ENCODE measurements around the gene AFF1.

The AFF1 gene

GRCh38 chr4:86934771-86935565 lies at the start of gene AFF1:
TSS of gene AFF1 (plus strand) at chr4:86935011. CDS start at chr4:86948534, 13,523 bp downstream.
- DNase-seq (ENCODE audit: low read depth, low spot score) = peak; percentile 88
- in situ Hi-C loops (cut with HindIII; ENCODE audit: low sequenced_read_pairs) = no loop called here
- peak; percentile 34 for TF ChIP-seq CTCF (IDR thresholded peaks at IDR 0.05; ENCODE audit: low read depth, low read length)
- peak within 1 kb of the TSS; percentile 84 for H3K4me3 ChIP-seq (ENCODE audit: low read depth, low read length)

DNA sequence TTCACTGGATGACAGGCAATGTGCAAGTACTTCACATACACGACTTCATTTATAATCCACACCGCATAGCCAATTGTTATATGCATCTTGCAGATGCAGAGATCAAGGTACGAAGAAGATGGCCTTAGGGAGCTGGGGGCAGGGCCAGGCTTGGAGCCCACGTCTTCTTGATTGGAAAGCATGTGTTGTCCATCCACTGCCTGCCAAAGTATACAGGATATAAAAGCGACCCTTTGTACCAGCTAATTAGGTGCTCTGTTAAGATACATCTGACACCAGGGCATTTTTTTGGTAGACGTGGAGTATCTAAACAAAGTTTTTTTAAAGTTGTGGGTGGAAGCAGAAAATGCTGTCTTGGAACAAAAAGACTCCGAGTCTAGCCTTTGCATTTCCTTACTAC lies 44.0 kb upstream of the AFF1 start:
- no peak for TF ChIP-seq CTCF (IDR thresholded peaks at IDR 0.05; ENCODE audit: low read depth, low read length)
- in situ Hi-C loops (cut with HindIII; ENCODE audit: low sequenced_read_pairs) = no loop called here
- no peak for DNase-seq (ENCODE audit: low read depth, low spot score)
- H3K4me3 ChIP-seq (ENCODE audit: low read depth, low read length) = no peak overlapping the region

DNA sequence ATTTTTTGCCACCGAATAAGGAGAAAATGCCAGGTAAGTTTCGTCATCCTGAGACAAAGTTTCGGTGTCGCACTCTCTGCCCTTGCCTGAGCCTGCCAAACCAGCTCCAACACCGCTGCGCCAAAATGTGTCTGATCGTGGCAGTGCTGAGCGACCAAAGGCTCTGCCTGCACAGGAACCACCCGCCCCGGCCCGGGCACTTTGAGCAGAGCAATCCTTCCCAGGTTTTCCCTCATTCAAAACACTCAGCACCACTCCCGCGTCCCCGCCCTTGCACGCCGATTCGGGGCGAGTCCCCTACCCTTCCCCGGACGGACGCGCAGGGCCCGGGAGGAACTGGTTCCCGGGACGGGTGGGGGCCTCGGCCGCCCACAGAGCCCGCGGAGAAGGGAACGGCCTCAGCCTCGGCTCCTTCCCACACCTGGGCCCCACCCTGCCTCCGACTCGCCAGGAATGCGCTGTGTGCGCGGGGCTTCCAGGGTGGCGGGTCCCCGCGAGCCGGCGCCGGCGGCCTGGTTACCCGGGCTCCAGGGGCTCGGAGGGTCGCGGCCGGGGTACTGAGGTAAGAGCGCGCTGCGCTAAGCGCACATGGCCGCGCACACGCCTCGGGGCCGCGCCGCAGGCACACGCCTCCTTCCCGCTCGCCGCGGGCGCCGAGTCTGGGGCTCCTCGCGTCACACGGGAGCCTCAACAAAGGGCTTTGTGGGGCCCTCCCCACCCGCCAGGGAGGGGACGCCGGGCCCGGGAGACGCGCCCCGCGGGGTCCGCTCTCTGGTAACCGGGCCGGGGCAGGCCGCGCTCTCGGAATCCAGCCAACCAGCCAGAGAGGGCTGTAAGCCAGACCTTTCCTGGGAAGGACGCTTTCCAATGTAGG lies 42.8 kb upstream of the AFF1 start, which contains the start of gene C4orf36:
Gene C4orf36, minus strand, starts transcription at position 661 of the 874 bp plus-strand sequence. CDS start 902 bp downstream, outside the sequence.
- no peak for TF ChIP-seq CTCF (IDR thresholded peaks at IDR 0.05; ENCODE audit: low read depth, low read length)
- in situ Hi-C loops (cut with HindIII; ENCODE audit: low sequenced_read_pairs) = no loop called here
- peak; percentile 38 for DNase-seq (ENCODE audit: low read depth, low spot score)
- H3K4me3 ChIP-seq (ENCODE audit: low read depth, low read length) = peak within 1 kb of the TSS; percentile 63

GRCh38 chr4:86892636-86892960 lies 42.2 kb upstream of the AFF1 start:
- peak overlapping the region; percentile 63 for H3K4me3 ChIP-seq (ENCODE audit: low read depth, low read length)
- in situ Hi-C loops (cut with HindIII; ENCODE audit: low sequenced_read_pairs) = no loop called here
- TF ChIP-seq CTCF (IDR thresholded peaks at IDR 0.05; ENCODE audit: low read depth, low read length) = no peak
- no peak for DNase-seq (ENCODE audit: low read depth, low spot score)

- no peak for TF ChIP-seq CTCF (IDR thresholded peaks at IDR 0.05; ENCODE audit: low read depth, low read length)
- no peak overlapping the region for H3K4me3 ChIP-seq (ENCODE audit: low read depth, low read length)
- no peak for DNase-seq (ENCODE audit: low read depth, low spot score)
- in situ Hi-C loops (cut with HindIII; ENCODE audit: low sequenced_read_pairs) = no loop called here
Observed at GRCh38 chr4:86893136-86893535, 41.7 kb upstream of the AFF1 start.

DNA sequence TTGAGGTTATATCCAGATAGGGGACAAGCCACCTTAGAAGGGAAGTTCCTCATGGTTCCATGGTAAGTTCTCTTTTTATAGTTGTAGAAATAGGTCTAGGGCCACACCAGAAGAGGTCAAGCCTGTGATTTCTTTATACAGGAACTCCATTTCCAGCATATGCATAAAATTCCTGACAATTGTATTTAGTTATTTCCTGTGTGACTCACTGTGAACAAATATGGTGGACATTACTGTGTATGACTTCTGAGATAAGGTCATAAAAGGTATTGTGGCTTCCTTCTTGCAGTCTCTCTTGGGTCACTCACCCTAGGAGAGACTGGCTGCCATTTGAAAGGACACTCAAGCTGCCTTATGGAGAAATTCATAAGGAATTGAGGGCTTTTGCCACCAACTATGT lies 40.4 kb upstream of the AFF1 start:
- no peak for DNase-seq (ENCODE audit: low read depth, low spot score)
- no peak overlapping the region for H3K4me3 ChIP-seq (ENCODE audit: low read depth, low read length)
- no peak for TF ChIP-seq CTCF (IDR thresholded peaks at IDR 0.05; ENCODE audit: low read depth, low read length)
- in situ Hi-C loops (cut with HindIII; ENCODE audit: low sequenced_read_pairs) = no loop called here
